Adrenal gland (tissue), 5 donors: ENCODE results near the gene BACH2.

ENCODE experiments used
- CTCF ChIP-seq, 6 experiments: fragments of 450-650 bp in 4 of 6; fragments of 200-600 bp in 2 of 6; sonication (generic) in 1 of 6; IDR thresholded peaks; 1 replicate in 5 of 6; 2 replicates in 1 of 6; pipeline versions ENCODE4 v1.5.1 to v1.8.0; 2016 to 2021; ENCODE audit warnings: antibody characterized with exemption in 6 of 6, mild to moderate bottlenecking in 2 of 6, moderate library complexity in 1 of 6
- POLR2A ChIP-seq, 2 donors: fragments of 450-650 bp; IDR thresholded peaks; one replicate each; pipeline ENCODE4 v1.6.1; 2017; ENCODE audit warnings: antibody characterized with exemption in 2 of 2, mild to moderate bottlenecking in 2 of 2, moderate library complexity in 1 of 2
- donor health status: DM: no; HTN: no; CAD: no.

- TF ChIP-seq CTCF (IDR thresholded peaks at IDR 0.05) = no peak
- TF ChIP-seq POLR2A (IDR thresholded peaks at IDR 0.05) = no peak
Measured at GRCh38 chr6:90083891-90084290, 212.8 kb downstream of the BACH2 start.
